ENCODE data around the gene SV2B. TPM values are rescaled to one million over a fixed set of nuclear protein-coding genes. Genes with fewer than 3 reads are reported as not detected.

SV2B gene
- total RNA-seq, 1 donor from 2014 or later = 1.6 TPM

DNA sequence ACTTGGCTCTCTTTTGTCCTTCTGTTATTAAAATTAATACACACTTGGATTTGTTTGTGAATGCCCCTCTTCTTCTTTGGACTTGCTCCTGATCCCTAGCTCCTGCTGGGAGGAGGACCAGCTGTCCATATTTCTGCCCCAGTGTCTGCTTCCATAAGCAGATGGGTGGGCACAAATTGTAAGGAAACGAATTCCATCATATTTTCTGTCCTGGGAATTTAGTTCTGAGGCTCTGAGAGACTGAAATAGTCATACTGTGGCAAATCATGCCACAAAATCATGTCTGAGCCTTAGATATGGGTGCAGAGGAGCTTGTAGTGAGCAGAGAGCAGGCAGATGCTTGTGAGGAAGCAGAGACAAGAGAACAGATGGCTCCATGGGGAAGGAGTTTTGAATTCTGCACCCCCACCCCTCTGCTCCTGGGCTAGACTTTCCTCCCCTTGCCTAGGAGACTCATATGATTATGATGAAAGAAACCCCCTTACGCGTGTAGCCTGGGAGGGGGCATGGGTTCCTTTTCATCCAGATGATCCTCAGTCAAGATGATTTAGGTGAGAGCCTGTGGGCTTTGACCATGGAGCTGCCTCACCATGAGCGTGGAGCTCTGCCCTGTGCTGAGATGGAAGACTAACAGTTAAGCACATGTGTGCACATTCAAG is 50.6 kb downstream of the SV2B start:
- H3K36me3 ChIP-seq (ENCODE audit: control insufficient read depth in 3 of 3, insufficient read depth in 3 of 3, low read length in 3 of 3) = no peaks in the 10 kb centered on the region
- H3K27me3 ChIP-seq (ENCODE audit: control insufficient read depth in 3 of 3, insufficient read depth in 3 of 3, low read length in 3 of 3) = peaks cover 10 to 22% (median 11%) of the 10 kb centered on the region in 3 donors
- no peaks in the 10 kb centered on the region for H3K9me3 ChIP-seq (ENCODE audit: control insufficient read depth in 3 of 3, low read length in 3 of 3)
- H3K27ac ChIP-seq (ENCODE audit: low read depth, low read length) = no peak overlapping the region
- no peak overlapping the region for H3K9ac ChIP-seq (ENCODE audit: low read depth in 1 of 3, low read length in 3 of 3)
- no peaks in the 10 kb centered on the region for H3K4me1 ChIP-seq (ENCODE audit: control insufficient read depth in 3 of 3, insufficient read depth in 3 of 3, low read length in 3 of 3)
- H3K4me3 ChIP-seq (ENCODE audit: low read length in 3 of 3) = no peak overlapping the region

DNA sequence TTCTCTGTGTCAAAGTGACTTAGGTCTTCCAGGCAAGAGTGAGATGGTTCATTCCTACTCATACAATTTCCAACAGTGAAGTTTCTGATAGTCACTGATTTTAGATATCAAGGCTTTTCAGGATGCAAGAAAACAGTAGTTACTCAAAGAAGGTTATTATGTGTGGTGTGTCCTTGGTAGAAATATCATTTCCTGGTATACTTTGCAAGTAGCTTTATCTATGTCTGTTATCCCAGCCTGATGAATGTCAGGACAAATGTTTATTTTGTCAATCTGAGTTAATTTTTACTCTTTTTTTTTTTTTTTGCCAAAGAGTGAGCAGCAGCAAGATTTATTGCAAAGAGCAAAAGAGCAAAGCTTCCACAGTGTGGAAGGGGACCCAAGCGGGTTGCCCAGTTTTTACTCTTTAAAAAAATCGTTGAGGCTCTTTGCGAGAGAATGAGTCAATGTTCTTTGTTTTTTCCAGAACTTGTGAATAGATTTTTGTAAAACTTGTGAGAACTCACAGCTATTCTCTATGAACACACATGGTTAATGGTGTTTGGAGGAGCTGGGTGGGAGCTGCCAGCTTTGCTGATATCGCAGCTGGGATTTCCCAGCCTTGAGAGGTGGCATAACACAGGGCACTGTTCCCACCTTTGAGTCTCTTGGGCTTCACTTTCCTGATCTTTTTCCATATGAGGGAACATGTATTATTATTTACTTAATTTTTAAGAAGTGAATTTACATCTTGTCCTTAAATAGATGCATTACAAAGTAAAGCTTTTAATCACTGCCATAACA is 51.9 kb downstream of the SV2B start:
- Histone ChIP-seq H3K36me3 (ENCODE audit: control insufficient read depth in 3 of 3, insufficient read depth in 3 of 3, low read length in 3 of 3) (no peaks in the 10 kb centered on the region), H3K27ac (ENCODE audit: low read depth, low read length) (no peak overlapping the region), H3K9me3 (ENCODE audit: control insufficient read depth in 3 of 3, low read length in 3 of 3) (no peaks in the 10 kb centered on the region), H3K27me3 (ENCODE audit: control insufficient read depth in 3 of 3, insufficient read depth in 3 of 3, low read length in 3 of 3) (peaks cover 10 to 26% (median 11%) of the 10 kb centered on the region in 3 donors), H3K4me3 (ENCODE audit: low read length in 3 of 3) (no peak overlapping the region), H3K4me1 (ENCODE audit: control insufficient read depth in 3 of 3, insufficient read depth in 3 of 3, low read length in 3 of 3) (no peaks in the 10 kb centered on the region), H3K9ac (ENCODE audit: low read depth in 1 of 3, low read length in 3 of 3) (no peak overlapping the region)

DNA sequence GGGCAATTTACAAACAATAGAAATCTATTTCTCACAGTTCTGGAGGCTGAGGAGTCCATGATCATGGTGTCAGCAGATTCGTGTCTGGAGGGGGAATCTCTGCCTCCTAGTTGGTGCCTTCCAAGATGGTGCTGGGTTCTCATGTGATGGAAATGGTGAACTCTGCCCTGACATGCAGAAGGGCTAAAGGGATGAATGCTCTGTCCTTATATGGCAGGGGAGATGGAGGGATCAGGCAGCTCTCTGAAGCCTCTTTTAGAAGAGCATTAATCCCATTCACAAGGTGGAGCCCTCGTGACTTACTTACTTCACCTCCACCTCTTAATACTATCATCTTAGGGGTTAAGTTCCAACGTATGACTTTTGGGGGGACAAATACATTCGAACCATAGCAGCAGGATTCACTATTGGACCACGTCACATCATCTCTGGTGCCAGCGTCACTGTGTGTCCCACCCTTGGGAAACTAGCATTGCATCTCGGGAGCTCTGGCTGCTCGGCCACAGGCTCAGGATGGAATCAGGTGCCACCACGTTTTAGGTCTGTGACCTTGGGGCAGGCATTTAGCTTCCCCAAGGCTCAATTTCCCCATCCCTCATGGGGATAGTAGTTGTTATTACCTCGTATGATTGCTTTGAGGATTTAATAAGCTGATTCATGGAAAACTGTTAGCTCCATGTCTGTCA is 53.0 kb downstream of the SV2B start:
- H3K9ac ChIP-seq (ENCODE audit: low read depth in 1 of 3, low read length in 3 of 3) = no peak overlapping the region
- H3K27me3 ChIP-seq (ENCODE audit: control insufficient read depth in 3 of 3, insufficient read depth in 3 of 3, low read length in 3 of 3) = peaks cover 10 to 26% (median 11%) of the 10 kb centered on the region in 3 donors
- no peaks in the 10 kb centered on the region for H3K9me3 ChIP-seq (ENCODE audit: control insufficient read depth in 3 of 3, low read length in 3 of 3)
- H3K4me1 ChIP-seq (ENCODE audit: control insufficient read depth in 3 of 3, insufficient read depth in 3 of 3, low read length in 3 of 3) = no peaks in the 10 kb centered on the region
- H3K27ac ChIP-seq (ENCODE audit: low read depth, low read length) = no peak overlapping the region
- no peaks in the 10 kb centered on the region for H3K36me3 ChIP-seq (ENCODE audit: control insufficient read depth in 3 of 3, insufficient read depth in 3 of 3, low read length in 3 of 3)
- H3K4me3 ChIP-seq (ENCODE audit: low read length in 3 of 3) = no peak overlapping the region

DNA sequence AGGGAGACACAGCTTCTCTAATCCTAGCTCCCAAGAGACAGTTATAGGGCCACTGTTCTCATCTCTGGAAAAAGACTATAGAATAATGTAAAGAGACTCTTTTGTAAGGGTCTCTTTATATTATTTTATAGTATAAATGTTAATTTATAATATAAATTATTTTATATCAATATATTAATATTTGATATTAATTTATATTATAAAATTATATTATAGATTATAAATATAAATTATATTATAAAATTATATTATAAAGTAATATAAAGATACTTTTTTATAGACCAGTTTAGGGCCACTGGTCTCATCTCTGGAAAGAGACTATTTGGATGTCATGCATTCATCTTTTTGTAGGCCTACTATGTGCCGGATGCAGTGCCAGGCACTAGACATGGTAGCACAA is 53.9 kb downstream of the SV2B start:
- Histone ChIP-seq H3K27ac (ENCODE audit: low read depth, low read length) (no peak overlapping the region), H3K27me3 (ENCODE audit: control insufficient read depth in 3 of 3, insufficient read depth in 3 of 3, low read length in 3 of 3) (peaks cover 10 to 26% (median 11%) of the 10 kb centered on the region in 3 donors), H3K4me3 (ENCODE audit: low read length in 3 of 3) (no peak overlapping the region), H3K9me3 (ENCODE audit: control insufficient read depth in 3 of 3, low read length in 3 of 3) (no peaks in the 10 kb centered on the region), H3K9ac (ENCODE audit: low read depth in 1 of 3, low read length in 3 of 3) (no peak overlapping the region), H3K4me1 (ENCODE audit: control insufficient read depth in 3 of 3, insufficient read depth in 3 of 3, low read length in 3 of 3) (no peaks in the 10 kb centered on the region), H3K36me3 (ENCODE audit: control insufficient read depth in 3 of 3, insufficient read depth in 3 of 3, low read length in 3 of 3) (no peaks in the 10 kb centered on the region)

DNA sequence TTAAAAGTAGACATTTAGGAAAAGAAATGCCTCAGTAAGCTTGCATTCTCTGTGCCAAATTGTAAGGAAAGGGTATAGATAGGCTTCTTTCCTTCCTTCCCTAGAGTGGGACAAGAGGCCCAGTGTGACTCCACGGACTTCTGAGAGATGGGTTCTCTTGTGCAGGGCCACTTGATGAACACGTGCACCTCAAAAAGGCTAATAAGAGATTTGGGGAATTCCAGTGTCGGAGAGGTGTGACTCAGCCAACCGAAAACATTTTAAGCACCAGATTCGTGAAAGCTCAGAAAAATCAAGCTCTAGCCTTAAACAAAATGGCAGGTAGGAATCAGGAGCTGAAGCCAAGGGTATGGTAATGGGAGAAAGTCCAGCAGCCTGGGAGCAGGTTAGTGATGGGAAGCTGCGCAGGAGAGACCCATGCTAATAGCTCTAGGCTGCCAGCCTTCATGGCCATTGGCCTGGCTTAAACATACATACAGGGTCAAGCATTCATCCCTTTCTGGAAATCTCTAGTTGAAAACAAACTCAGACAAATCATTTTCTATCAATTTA is 56.2 kb downstream of the SV2B start:
- no peak overlapping the region for H3K27ac ChIP-seq (ENCODE audit: low read depth, low read length)
- no peaks in the 10 kb centered on the region for H3K9me3 ChIP-seq (ENCODE audit: control insufficient read depth in 3 of 3, low read length in 3 of 3)
- H3K36me3 ChIP-seq (ENCODE audit: control insufficient read depth in 3 of 3, insufficient read depth in 3 of 3, low read length in 3 of 3) = no peaks in the 10 kb centered on the region
- H3K4me3 ChIP-seq (ENCODE audit: low read length in 3 of 3) = no peak overlapping the region
- H3K9ac ChIP-seq (ENCODE audit: low read depth in 1 of 3, low read length in 3 of 3) = no peak overlapping the region
- H3K27me3 ChIP-seq (ENCODE audit: control insufficient read depth in 3 of 3, insufficient read depth in 3 of 3, low read length in 3 of 3) = peaks cover 3 to 22% (median 7%) of the 10 kb centered on the region in 3 donors
- no peaks in the 10 kb centered on the region for H3K4me1 ChIP-seq (ENCODE audit: control insufficient read depth in 3 of 3, insufficient read depth in 3 of 3, low read length in 3 of 3)

DNA sequence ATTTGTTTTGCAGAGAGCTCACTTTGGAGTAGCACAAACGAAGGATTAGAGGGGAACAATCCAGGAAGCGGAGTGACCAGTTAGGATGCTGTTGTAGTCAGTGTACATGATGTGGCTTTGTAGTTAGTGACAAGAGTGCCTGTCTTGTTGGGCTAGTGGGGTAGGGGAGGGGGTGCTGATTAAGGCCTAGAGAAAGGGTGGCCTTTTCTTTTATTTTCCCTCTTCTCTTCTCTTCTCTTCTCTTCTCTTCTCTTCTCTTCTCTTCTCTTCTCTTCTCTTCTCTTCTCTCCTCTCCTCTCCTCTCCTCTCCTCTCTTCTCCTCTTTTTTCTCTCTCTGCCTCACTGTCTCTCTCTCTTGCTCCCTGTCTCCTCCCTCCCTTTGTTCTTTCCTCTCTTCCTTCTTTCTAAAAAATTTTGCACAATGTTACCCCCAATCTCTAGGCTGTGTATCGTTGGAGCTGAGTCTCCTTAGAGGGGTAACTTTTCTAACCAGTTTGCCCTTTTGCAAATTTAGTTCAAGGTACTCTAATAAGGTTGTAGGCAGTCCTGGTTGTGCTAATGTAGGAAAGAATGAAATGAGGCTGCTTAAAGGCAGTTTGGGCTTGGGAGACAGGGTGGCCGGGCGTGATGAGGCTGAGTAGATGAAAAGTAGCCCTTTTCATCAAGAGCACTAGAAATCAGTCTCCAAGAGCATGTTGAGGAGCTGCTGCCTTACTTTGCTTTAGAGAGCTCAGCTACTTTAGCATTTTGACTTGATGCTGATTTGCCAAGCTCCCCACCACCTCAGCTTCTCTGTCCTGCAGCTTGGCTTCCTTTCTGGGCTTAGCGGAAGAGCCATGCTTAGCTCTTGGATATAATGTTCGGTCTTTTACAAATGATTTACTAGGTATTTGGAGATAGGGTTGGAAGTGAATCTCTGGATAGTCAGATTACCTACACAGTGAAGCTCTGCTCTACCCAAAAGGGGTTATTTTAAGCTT is 58.6 kb downstream of the SV2B start:
- Histone ChIP-seq H3K36me3 (ENCODE audit: control insufficient read depth in 3 of 3, insufficient read depth in 3 of 3, low read length in 3 of 3) (no peaks in the 10 kb centered on the region), H3K27me3 (ENCODE audit: control insufficient read depth in 3 of 3, insufficient read depth in 3 of 3, low read length in 3 of 3) (peaks cover under 1 to 13% (median 7%) of the 10 kb centered on the region in 3 donors), H3K4me3 (ENCODE audit: low read length in 3 of 3) (no peak overlapping the region), H3K27ac (ENCODE audit: low read depth, low read length) (no peak overlapping the region), H3K9ac (ENCODE audit: low read depth in 1 of 3, low read length in 3 of 3) (no peak overlapping the region), H3K9me3 (ENCODE audit: control insufficient read depth in 3 of 3, low read length in 3 of 3) (no peaks in the 10 kb centered on the region), H3K4me1 (ENCODE audit: control insufficient read depth in 3 of 3, insufficient read depth in 3 of 3, low read length in 3 of 3) (no peaks in the 10 kb centered on the region)

DNA sequence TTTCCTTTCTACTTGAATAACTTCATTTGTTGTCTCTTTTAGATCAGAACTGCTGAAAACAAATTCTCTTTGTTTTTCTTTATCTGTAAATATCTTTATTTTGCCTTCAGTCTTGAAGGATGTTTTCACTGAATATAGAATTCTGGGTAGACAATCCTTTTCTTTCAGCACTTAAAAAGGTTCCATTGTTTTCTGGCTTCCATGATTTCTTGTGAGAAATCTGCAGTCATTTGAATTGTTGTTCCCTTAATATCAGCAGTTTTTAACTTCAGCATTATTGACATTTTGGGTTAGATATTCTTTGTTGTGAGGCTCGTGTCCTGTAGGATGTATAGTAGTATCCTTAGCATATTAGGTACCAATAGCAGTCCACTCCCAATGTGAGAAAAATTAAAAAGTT is 65.8 kb downstream of the SV2B start:
- no peak overlapping the region for H3K9ac ChIP-seq (ENCODE audit: low read depth in 1 of 3, low read length in 3 of 3)

DNA sequence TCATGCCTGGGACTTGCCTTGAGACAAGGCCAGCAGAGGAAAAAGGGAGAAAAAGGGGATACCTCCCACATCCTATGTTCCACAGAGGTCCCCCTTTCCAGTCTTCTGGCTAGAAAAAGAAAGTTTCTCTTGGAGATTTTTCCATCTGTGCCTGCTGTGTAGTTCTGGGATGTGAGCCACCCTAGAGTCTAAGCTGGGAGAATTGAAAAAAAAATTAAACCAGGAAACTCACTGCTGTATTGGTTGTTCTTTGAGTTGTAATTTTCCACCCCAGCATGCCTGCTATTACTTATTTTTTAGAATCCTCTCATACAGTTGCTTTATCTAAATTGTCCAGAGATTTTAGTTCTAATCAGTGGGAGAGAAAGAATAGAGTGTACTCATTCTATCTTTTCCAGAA is 68.4 kb downstream of the SV2B start:
- Histone ChIP-seq H3K9ac (ENCODE audit: low read depth in 1 of 3, low read length in 3 of 3) (no peak overlapping the region), H3K27ac (ENCODE audit: low read depth, low read length) (no peak overlapping the region), H3K4me3 (ENCODE audit: low read length in 3 of 3) (no peak overlapping the region), H3K27me3 (ENCODE audit: control insufficient read depth in 3 of 3, insufficient read depth in 3 of 3, low read length in 3 of 3) (peaks cover 0 to 4% (median 0%) of the 10 kb centered on the region in 3 donors), H3K4me1 (ENCODE audit: control insufficient read depth in 3 of 3, insufficient read depth in 3 of 3, low read length in 3 of 3) (no peaks in the 10 kb centered on the region), H3K9me3 (ENCODE audit: control insufficient read depth in 3 of 3, low read length in 3 of 3) (peaks cover 0 to 10% (median 0%) of the 10 kb centered on the region in 3 donors), H3K36me3 (ENCODE audit: control insufficient read depth in 3 of 3, insufficient read depth in 3 of 3, low read length in 3 of 3) (no peaks in the 10 kb centered on the region)

More for the DNA sequence above, 65.8 kb downstream of the SV2B start:
- Histone ChIP-seq H3K27me3 (ENCODE audit: control insufficient read depth in 3 of 3, insufficient read depth in 3 of 3, low read length in 3 of 3) (no peaks in the 10 kb centered on the region), H3K27ac (ENCODE audit: low read depth, low read length) (no peak overlapping the region), H3K9me3 (ENCODE audit: control insufficient read depth in 3 of 3, low read length in 3 of 3) (peaks cover 0 to 10% (median 0%) of the 10 kb centered on the region in 3 donors), H3K4me1 (ENCODE audit: control insufficient read depth in 3 of 3, insufficient read depth in 3 of 3, low read length in 3 of 3) (no peaks in the 10 kb centered on the region), H3K36me3 (ENCODE audit: control insufficient read depth in 3 of 3, insufficient read depth in 3 of 3, low read length in 3 of 3) (no peaks in the 10 kb centered on the region), H3K4me3 (ENCODE audit: low read length in 3 of 3) (no peak overlapping the region)

DNA sequence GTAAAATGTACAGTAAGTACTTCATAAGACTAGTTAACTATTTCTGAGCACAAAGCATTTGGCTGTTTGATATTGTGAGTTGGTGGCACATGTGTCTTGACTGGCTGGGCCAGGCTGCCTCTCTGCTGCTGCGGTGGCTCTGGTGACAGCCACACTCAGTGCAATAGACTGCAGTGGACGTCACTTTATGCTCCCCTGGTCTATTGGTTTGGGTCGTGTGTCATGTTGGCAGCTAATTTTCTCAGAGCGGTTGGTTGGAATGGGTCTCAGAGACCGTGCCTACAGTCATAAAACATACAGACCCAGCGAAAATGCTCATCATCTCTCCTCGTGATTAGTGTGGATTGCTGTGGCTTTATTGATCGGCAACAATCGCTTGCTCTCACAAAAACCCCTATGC is 71.3 kb downstream of the SV2B start:
- Histone ChIP-seq H3K9me3 (ENCODE audit: control insufficient read depth in 3 of 3, low read length in 3 of 3) (no peaks in the 10 kb centered on the region), H3K4me3 (ENCODE audit: low read length in 3 of 3) (no peak overlapping the region), H3K27me3 (ENCODE audit: control insufficient read depth in 3 of 3, insufficient read depth in 3 of 3, low read length in 3 of 3) (peaks cover 0 to 4% (median 0%) of the 10 kb centered on the region in 3 donors), H3K4me1 (ENCODE audit: control insufficient read depth in 3 of 3, insufficient read depth in 3 of 3, low read length in 3 of 3) (no peaks in the 10 kb centered on the region), H3K36me3 (ENCODE audit: control insufficient read depth in 3 of 3, insufficient read depth in 3 of 3, low read length in 3 of 3) (no peaks in the 10 kb centered on the region), H3K27ac (ENCODE audit: low read depth, low read length) (no peak overlapping the region), H3K9ac (ENCODE audit: low read depth in 1 of 3, low read length in 3 of 3) (no peak overlapping the region)

All from skeletal muscle tissue (tissue), 4 donors.